Gastroesophageal sphincter (tissue), 4 donors: Measurements from ENCODE around the gene TCOF1. TPM values are rescaled to one million over a fixed set of nuclear protein-coding genes. Genes with fewer than 3 reads are reported as not detected.

Experiments
- ATAC-seq: fragments of 150-250 bp; one replicate; pipeline ENCODE4 v1.9.1; 2016; ENCODE audit warnings: mild to moderate bottlenecking, moderate library complexity
- H3K27ac ChIP-seq, 4 donors: fragments of 200-600 bp; sonication (generic) in 3 of 4; 1 replicate in 3 of 4; 2 replicates in 1 of 4; pipeline ENCODE4 v1.5.1; 2016 to 2019
- H3K27me3 ChIP-seq: fragments of 200-600 bp; sonication (generic); one replicate; pipeline ENCODE4 v1.5.1; 2019
- H3K36me3 ChIP-seq, 2 donors: fragments of 200-600 bp; sonication (generic); one replicate each; pipeline ENCODE4 v1.5.1; 2019; ENCODE audit warnings: control low read depth in 1 of 2
- H3K4me1 ChIP-seq, 3 donors: fragments of 200-600 bp; sonication (generic); 1 replicate in 2 of 3; 2 replicates in 1 of 3; pipeline ENCODE4 v1.5.1; 2016 to 2019; ENCODE audit warnings: control low read depth in 2 of 3
- H3K4me3 ChIP-seq, 2 donors: fragments of 200-600 bp; sonication (generic); one replicate each; pipeline ENCODE4 v1.5.1; 2019; ENCODE audit warnings: mild to moderate bottlenecking in 1 of 2, moderate library complexity in 1 of 2
- H3K9me3 ChIP-seq, 3 donors: fragments of 200-600 bp; sonication (generic); one replicate each; pipeline ENCODE4 v1.5.1; 2017 to 2019; ENCODE audit warnings: control low read depth in 2 of 3
- EP300 ChIP-seq: sonication (generic); formaldehyde crosslinking; IDR thresholded peaks from one replicate; pipeline ENCODE4 v1.6.1; 2017; ENCODE audit warnings: antibody characterized with exemption, mild to moderate bottlenecking
- POLR2A ChIP-seq, 2 donors: fragments of 450-650 bp; IDR thresholded peaks; one replicate each; pipeline ENCODE4 v1.6.1; 2017; ENCODE audit warnings: antibody characterized with exemption in 2 of 2, mild to moderate bottlenecking in 2 of 2, moderate library complexity in 1 of 2
- POLR2AphosphoS5 ChIP-seq: sonication (generic); formaldehyde crosslinking; IDR thresholded peaks from one replicate; pipeline ENCODE4 v1.6.1; 2017; ENCODE audit warnings: antibody characterized with exemption
- WGBS, 2 donors: methylation state at CpG; one replicate each; pipeline ENCODE4 v1.1.5; 2018; ENCODE audit warnings: low coverage in 1 of 2; 5-methylcytosine and 5-hydroxymethylcytosine counted together
- total RNA-seq, 4 donors: library from RNA; depleted of rRNA; stranded (reverse); fragments of >200 nt; gene quantifications; one replicate each; pipeline ENCODE4 v1.1.0, GENCODE V29; 2016
- TF ChIP-seq, protein P1 (sequence below), 4 experiments: fragments of 200-600 bp in 2 of 4; fragments of 450-650 bp in 2 of 4; sonication (generic) in 1 of 4; IDR thresholded peaks; one replicate each; pipeline ENCODE4 v1.5.1; 2017 to 2019; ENCODE audit warnings: antibody characterized with exemption in 4 of 4, mild to moderate bottlenecking in 2 of 4, moderate library complexity in 2 of 4

Gene TCOF1
- total RNA-seq, 4 donors from 2014 or later = 25.4 to 55.7 (median 31.0) TPM

DNA sequence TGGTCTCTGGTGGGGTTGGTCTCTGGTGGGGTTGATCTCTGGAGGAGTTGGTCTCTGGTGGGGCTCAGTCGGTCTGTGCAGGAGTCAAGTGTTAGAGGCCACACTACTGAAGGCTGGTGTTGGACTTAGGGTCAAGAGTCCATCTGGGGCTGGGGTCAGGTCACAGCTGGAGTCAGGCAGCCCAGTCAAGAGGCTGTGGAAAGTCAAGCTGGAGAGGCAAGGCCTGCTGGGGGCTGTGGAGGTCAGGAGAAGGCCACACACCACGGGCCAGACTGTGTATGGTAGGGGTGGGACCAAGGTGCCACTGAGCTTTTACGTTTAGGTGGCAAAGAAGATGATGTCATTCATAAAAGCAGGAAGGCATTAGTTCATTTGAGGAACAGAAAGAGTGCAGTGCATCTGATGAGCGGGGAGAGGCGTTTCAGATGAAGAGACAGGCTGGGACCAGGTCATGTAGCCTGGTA lies 71.9 kb downstream of the TCOF1 start:
- no peaks in the 10 kb centered on the region for H3K9me3 ChIP-seq
- no peaks in the 10 kb centered on the region for H3K4me1 ChIP-seq
- TF ChIP-seq EP300 (no peak), POLR2A (IDR thresholded peaks at IDR 0.05) (no peak), POLR2AphosphoS5 (no peak)
- TF ChIP-seq, protein P1, sequence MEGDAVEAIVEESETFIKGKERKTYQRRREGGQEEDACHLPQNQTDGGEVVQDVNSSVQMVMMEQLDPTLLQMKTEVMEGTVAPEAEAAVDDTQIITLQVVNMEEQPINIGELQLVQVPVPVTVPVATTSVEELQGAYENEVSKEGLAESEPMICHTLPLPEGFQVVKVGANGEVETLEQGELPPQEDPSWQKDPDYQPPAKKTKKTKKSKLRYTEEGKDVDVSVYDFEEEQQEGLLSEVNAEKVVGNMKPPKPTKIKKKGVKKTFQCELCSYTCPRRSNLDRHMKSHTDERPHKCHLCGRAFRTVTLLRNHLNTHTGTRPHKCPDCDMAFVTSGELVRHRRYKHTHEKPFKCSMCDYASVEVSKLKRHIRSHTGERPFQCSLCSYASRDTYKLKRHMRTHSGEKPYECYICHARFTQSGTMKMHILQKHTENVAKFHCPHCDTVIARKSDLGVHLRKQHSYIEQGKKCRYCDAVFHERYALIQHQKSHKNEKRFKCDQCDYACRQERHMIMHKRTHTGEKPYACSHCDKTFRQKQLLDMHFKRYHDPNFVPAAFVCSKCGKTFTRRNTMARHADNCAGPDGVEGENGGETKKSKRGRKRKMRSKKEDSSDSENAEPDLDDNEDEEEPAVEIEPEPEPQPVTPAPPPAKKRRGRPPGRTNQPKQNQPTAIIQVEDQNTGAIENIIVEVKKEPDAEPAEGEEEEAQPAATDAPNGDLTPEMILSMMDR (IDR thresholded peaks at IDR 0.05) = no peak
- no peaks in the 10 kb centered on the region for H3K27me3 ChIP-seq
- no peak overlapping the region for H3K4me3 ChIP-seq
- no peaks in the 10 kb centered on the region for H3K36me3 ChIP-seq
- 75 to 82% methylated on average over 4 of the region's 5 CpGs for WGBS, 2 donors
- ATAC-seq = no peak
- no peak overlapping the region for H3K27ac ChIP-seq

DNA sequence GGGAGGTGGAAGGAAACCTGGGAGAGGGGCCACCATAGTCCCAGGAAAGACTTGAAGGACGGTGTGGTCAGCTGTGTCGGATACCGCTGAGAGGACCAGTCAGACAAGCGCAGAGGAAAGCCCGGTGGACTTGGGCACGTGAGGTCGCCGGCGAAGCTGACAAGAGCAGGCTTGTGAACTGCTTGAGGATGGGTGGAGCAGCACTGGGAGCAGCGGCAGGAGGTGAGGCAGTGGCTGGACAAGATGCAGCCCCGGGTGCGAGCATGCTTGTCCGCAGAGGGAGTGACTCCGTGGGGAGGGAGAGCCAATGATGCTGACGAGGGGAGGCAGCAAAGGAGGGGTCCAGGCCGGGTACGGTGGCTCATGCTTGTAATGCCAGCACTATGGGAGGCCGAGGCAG lies 73.6 kb downstream of the TCOF1 start:
- 87 to 92% methylated on average over 7 to 10 of the region's 18 CpGs for WGBS, 2 donors

DNA sequence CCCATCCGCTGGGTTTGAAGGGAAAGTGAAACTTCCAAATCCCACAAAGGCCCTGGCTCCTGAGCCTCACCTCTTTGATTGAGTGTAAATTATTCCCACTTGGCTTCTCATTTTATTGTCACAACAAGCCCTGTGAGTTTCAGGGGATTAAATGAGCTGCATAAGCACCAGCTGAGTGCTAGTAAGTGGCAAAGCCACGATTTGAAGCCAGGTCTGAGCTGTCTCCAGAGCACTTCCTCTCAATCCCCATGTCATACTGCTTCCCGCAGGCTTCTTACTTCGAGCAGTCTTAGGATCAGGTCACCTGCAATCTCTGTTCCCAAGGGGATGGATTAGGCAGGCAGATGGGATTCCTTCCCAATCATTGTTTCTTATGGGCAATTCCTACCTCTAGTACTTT lies 74.1 kb downstream of the TCOF1 start:
- no peak for ATAC-seq
- 36 to 79% methylated on average over 3 to 4 of the region's 4 CpGs for WGBS, 2 donors
- Histone ChIP-seq H3K9me3 (no peaks in the 10 kb centered on the region), H3K4me1 (peaks cover 0 to 8% (median 3%) of the 10 kb centered on the region in 3 donors), H3K36me3 (no peaks in the 10 kb centered on the region), H3K27ac (no peak overlapping the region), H3K27me3 (no peaks in the 10 kb centered on the region), H3K4me3 (no peak overlapping the region)
- TF ChIP-seq POLR2AphosphoS5 (no peak), EP300 (no peak), POLR2A (IDR thresholded peaks at IDR 0.05) (no peak)
- TF ChIP-seq, protein P1 (IDR thresholded peaks at IDR 0.05) = no peak

More for the DNA sequence above, 73.6 kb downstream of the TCOF1 start:
- H3K36me3 ChIP-seq = no peaks in the 10 kb centered on the region
- no peak overlapping the region for H3K4me3 ChIP-seq
- no peak for ATAC-seq
- H3K9me3 ChIP-seq = no peaks in the 10 kb centered on the region
- peaks cover 0 to 3% (median under 1%) of the 10 kb centered on the region in 3 donors for H3K4me1 ChIP-seq
- no peak overlapping the region for H3K27ac ChIP-seq
- H3K27me3 ChIP-seq = no peaks in the 10 kb centered on the region
- no peak for TF ChIP-seq POLR2A (IDR thresholded peaks at IDR 0.05)
- no peak for TF ChIP-seq EP300

DNA sequence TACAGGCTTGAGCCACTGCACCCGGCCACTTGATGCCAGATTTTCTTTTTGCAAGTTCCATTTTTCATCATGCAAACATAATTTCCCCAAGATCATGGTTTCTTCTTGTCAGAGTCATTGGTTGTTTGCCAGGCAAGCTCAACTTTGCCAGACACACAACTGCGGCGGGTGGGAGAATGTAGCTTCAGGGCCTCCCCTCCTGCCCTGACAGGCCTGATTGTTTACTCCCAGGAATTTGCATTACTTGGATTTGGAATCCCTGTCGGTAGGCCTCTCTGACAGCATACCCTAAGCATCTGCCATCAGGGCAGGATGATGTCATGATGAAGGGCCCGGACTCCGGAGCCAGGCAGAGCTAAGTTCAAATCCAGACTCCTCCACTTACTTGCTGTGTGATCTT lies 77.0 kb downstream of the TCOF1 start:
- no peak overlapping the region for H3K27ac ChIP-seq
- TF ChIP-seq POLR2AphosphoS5 (no peak), POLR2A (IDR thresholded peaks at IDR 0.05) (no peak), EP300 (no peak)
- TF ChIP-seq, protein P1 (IDR thresholded peaks at IDR 0.05) = no peak
- no peak overlapping the region for H3K4me3 ChIP-seq
- H3K9me3 ChIP-seq = no peaks in the 10 kb centered on the region
- WGBS, 2 donors = 0 to 24% methylated on average over 2 to 3 of the region's 6 CpGs
- H3K4me1 ChIP-seq = peaks cover 0 to 8% (median 3%) of the 10 kb centered on the region in 3 donors
- H3K27me3 ChIP-seq = no peaks in the 10 kb centered on the region
- no peak for ATAC-seq
- H3K36me3 ChIP-seq = no peaks in the 10 kb centered on the region

DNA sequence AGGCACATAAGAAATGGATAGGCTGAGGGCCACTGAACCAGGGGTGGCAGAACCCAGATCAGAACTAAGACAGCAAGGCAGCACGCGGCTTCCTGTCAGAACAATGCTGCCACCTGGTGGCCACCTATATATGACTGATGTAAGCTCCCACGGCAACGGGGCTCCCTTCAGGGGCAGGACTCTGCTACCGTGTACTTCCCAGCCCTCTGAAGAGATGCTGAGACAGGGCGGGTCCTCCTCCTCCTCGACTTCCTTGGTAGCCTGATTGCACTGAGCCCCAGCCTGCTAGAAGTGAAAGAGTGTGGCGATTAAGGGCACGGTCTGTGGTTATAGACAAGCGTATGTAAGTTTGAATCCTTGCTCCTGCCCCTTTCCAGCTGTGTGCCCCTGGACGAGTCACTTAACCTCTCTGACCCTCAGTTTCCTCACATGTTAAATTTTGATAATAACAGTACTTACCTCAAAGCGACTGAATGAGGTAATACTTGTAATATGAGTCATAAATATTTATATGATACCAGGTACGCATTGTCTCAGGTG lies 78.7 kb downstream of the TCOF1 start:
- Histone ChIP-seq H3K4me3 (no peak overlapping the region), H3K4me1 (peaks cover 0 to 8% (median 3%) of the 10 kb centered on the region in 3 donors), H3K36me3 (no peaks in the 10 kb centered on the region), H3K27ac (no peak overlapping the region), H3K9me3 (no peaks in the 10 kb centered on the region), H3K27me3 (no peaks in the 10 kb centered on the region)
- ATAC-seq = peak; percentile 85
- WGBS, 2 donors = 7 to 37% methylated on average over 5 to 7 of the region's 13 CpGs
- TF ChIP-seq POLR2AphosphoS5 (no peak), EP300 (no peak), POLR2A (IDR thresholded peaks at IDR 0.05) (no peak)
- TF ChIP-seq, protein P1 (IDR thresholded peaks at IDR 0.05) = peak in 3 of 4 experiments; percentile 85 to 88 (median 85)
